Measurements from ENCODE around the gene SLC16A13. TPM values are rescaled to one million over a fixed set of nuclear protein-coding genes. Genes with fewer than 3 reads are reported as not detected.

SLC16A13 gene
- total and polyA plus RNA-seq, 2 of the 8 experiments (the other 6 are each of a cell fraction or from before 2014, with no cell fraction given) = 5.4 to 5.8 TPM

DNA sequence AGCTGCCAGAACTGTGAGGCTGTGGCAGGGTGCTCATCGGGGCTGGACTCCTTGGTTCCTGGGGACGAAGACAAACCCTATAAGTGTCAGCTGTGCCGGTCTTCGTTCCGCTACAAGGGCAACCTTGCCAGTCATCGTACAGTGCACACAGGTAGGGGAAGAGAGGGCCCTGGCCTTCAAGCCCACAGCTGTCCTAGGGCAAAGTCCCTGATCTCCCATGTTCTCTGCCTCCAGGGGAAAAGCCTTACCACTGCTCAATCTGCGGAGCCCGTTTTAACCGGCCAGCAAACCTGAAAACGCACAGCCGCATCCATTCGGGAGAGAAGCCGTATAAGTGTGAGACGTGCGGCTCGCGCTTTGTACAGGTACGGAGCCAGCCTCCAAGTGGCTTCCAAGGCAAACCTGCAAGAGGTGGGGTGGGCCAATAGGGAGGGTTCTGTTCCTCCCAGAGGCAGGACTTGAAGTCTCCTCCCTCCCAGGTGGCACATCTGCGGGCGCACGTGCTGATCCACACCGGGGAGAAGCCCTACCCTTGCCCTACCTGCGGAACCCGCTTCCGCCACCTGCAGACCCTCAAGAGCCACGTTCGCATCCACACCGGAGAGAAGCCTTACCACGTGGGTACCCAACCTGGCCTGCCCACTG lies 9.2 kb upstream of the SLC16A13 start:
- peaks cover 0 to 2% (median 0%) of the 10 kb centered on the region in 4 experiments; a peak in 5 of 7 replicates for H3K4me1 ChIP-seq (replicated peaks in 1 of 4; ENCODE audit: control insufficient read depth in 3 of 4, insufficient read depth in 4 of 4, low read length in 3 of 4)
- H2BK12ac ChIP-seq (ENCODE audit: low read depth, low read length) = no peak overlapping the region
- no peak overlapping the region for H4K5ac ChIP-seq (ENCODE audit: insufficient read length, low read depth, low read length)
- no peak overlapping the region for H3K14ac ChIP-seq (ENCODE audit: insufficient read length)
- no peak overlapping the region for H2AFZ ChIP-seq (ENCODE audit: low read length)
- H4K20me1 ChIP-seq (replicated peaks in 1 of 2; ENCODE audit: control insufficient read depth in 1 of 2, insufficient read depth in 2 of 2, low read length in 2 of 2) = no peaks in the 10 kb centered on the region
- no peaks in the 10 kb centered on the region for H3K9me3 ChIP-seq (ENCODE audit: insufficient read depth in 2 of 2, low read depth in 1 of 2, low read length in 1 of 2)
- no peak overlapping the region for H3K4me2 ChIP-seq (ENCODE audit: insufficient read depth in 1 of 2, low read depth in 2 of 2, low read length in 2 of 2)
- no peak overlapping the region for H2BK120ac ChIP-seq (replicated peaks; ENCODE audit: low read depth, low read length)
- no peak overlapping the region for H3K4me3 ChIP-seq (ENCODE audit: extremely low read depth in 1 of 4, insufficient read depth in 2 of 4, low read depth in 3 of 4, low read length in 4 of 4)
- no peak overlapping the region for H4K91ac ChIP-seq (replicated peaks; ENCODE audit: insufficient read length, low read length)
- H3K23ac ChIP-seq (ENCODE audit: insufficient read length) = no peak overlapping the region
- no peak overlapping the region for H3K18ac ChIP-seq (ENCODE audit: extremely low read depth, low read length)
- H3K56ac ChIP-seq (replicated peaks; ENCODE audit: insufficient read length, low read depth, low read length) = no peak overlapping the region
- no peak overlapping the region for H3K9ac ChIP-seq (replicated peaks in 1 of 4; ENCODE audit: extremely low read depth in 1 of 4, low read depth in 3 of 4, low read length in 3 of 4)
- no peak overlapping the region for H2BK20ac ChIP-seq (ENCODE audit: low read length)
- H2BK5ac ChIP-seq (ENCODE audit: low read depth, low read length) = no peak overlapping the region
- peaks cover 0 to 8% (median 3%) of the 10 kb centered on the region in 4 experiments; a peak in 1 of 8 replicates for H3K36me3 ChIP-seq (ENCODE audit: control insufficient read depth in 2 of 4, insufficient read depth in 4 of 4, low read length in 3 of 4)
- DNase-seq (ENCODE audit: low read depth in 1 of 2, low spot score in 2 of 2) (no peak), FAIRE-seq (no peak)
- POLR2A ChIA-PET (ENCODE audit: partially characterized antibody) = interaction anchor here (1.4 kb wide), 1 partner anchor 9 kb away, joined by 6 read pairs; the partner anchor contains the start of gene SLC16A13
- peaks cover 11% of the 10 kb centered on the region for H3K23me2 ChIP-seq (ENCODE audit: low read depth, low read length)
- H3K79me1 ChIP-seq (ENCODE audit: low read depth, low read length) = no peaks in the 10 kb centered on the region
- H3K27me3 ChIP-seq (replicated peaks in 1 of 4; ENCODE audit: control insufficient read depth in 3 of 4, extremely low read depth in 1 of 4, insufficient read depth in 3 of 4, low read length in 3 of 4) = peaks cover 0 to 10% (median 8%) of the 10 kb centered on the region in 4 experiments; a peak in 6 of 7 replicates
- no peak overlapping the region for H2AK5ac ChIP-seq (ENCODE audit: low read depth, low read length)
- no peak overlapping the region for H2BK15ac ChIP-seq (ENCODE audit: low read length)
- H3K27ac ChIP-seq (ENCODE audit: low read depth, low read length) = no peak overlapping the region
- H4K8ac ChIP-seq (ENCODE audit: extremely low read depth, insufficient read depth, low read length) = no peak overlapping the region; the same call in 1 of the 2 replicates
- H3K4ac ChIP-seq (replicated peaks; ENCODE audit: insufficient read length, low read depth, low read length) = no peak overlapping the region
- CTCF ChIA-PET (ENCODE audit: partially characterized antibody) = interaction anchor here (0.6 to 2.4 kb wide), 7 partner anchors 19 to 446 kb away, joined by 3 to 6 read pairs (median 3); no protein-coding TSS in a partner anchor
- no peaks in the 10 kb centered on the region for H3K79me2 ChIP-seq (ENCODE audit: control insufficient read depth in 1 of 2, insufficient read depth in 2 of 2, low read length in 2 of 2)
- 95% methylated on average over 29 of the region's 29 CpGs; no CpG with 5 or more reads in 1 of the 2 experiments for WGBS, 2 experiments (ENCODE audit: extremely low coverage in 1 of 2, insufficient coverage in 1 of 2, insufficient read length in 1 of 2, insufficient replicate concordance in 2 of 2, low coverage in 1 of 2, low lambda C conversion rate in 2 of 2, missing lambda C conversion rate in 1 of 2)
- TF ChIP-seq, protein P1, sequence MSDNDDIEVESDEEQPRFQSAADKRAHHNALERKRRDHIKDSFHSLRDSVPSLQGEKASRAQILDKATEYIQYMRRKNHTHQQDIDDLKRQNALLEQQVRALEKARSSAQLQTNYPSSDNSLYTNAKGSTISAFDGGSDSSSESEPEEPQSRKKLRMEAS (IDR thresholded peaks at IDR 0.05) = no peak
- TF ChIP-seq SP2 (IDR thresholded peaks at IDR 0.05; ENCODE audit: low read length) (no peak), TAF7 (optimal IDR thresholded peaks at IDR 0.05; ENCODE audit: borderline replicate concordance, low read depth, low read length) (no peak), FOSL1 (IDR thresholded peaks at IDR 0.05; ENCODE audit: insufficient read depth, low read depth, low read length) (no peak), GABPA (IDR thresholded peaks at IDR 0.05; ENCODE audit: borderline replicate concordance, insufficient read depth, low read length) (no peak), BRCA1 (IDR thresholded peaks at IDR 0.05; ENCODE audit: low read depth, low read length) (no peak), TCF12 (IDR thresholded peaks at IDR 0.05; ENCODE audit: low read depth, low read length) (no peak), CREB1 (IDR thresholded peaks at IDR 0.05) (no peak), RXRA (IDR thresholded peaks at IDR 0.05; ENCODE audit: insufficient read depth, low read depth, low read length) (no peak), EGR1 (IDR thresholded peaks at IDR 0.05; ENCODE audit: borderline replicate concordance, low read depth, low read length) (no peak)
- TF ChIP-seq, protein P2, sequence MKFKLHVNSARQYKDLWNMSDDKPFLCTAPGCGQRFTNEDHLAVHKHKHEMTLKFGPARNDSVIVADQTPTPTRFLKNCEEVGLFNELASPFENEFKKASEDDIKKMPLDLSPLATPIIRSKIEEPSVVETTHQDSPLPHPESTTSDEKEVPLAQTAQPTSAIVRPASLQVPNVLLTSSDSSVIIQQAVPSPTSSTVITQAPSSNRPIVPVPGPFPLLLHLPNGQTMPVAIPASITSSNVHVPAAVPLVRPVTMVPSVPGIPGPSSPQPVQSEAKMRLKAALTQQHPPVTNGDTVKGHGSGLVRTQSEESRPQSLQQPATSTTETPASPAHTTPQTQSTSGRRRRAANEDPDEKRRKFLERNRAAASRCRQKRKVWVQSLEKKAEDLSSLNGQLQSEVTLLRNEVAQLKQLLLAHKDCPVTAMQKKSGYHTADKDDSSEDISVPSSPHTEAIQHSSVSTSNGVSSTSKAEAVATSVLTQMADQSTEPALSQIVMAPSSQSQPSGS (IDR thresholded peaks at IDR 0.05; ENCODE audit: low read length) = no peak

All from H1 (cell line).